A673 (cell line): ENCODE data around the gene PRKAR2B. TPM values are rescaled to one million over a fixed set of nuclear protein-coding genes. Genes with fewer than 3 reads are reported as not detected.

Source experiments
- BruUV-seq: library from RNA; stranded (reverse); fragments of 400-500 nt; replicated peaks from 2 replicates; lab custom pipeline; 2021; lab: Mats Ljungman, UMichigan
- CTCF ChIA-PET: fragments of 300-600 bp; sonication (Branson Sonifier 250); formaldehyde crosslinking; loops from one replicate; lab custom pipeline; 2022; ENCODE audit warnings: antibody characterized with exemption; lab: Charles Lee
- POLR2A ChIA-PET: fragments of 300-600 bp; sonication (Branson Sonifier 250); formaldehyde crosslinking; loops from one replicate; lab custom pipeline; 2022; ENCODE audit warnings: antibody characterized with exemption; ENCODE audit not compliant: low non-redundant PET; lab: Charles Lee
- DNase-seq: peaks from one replicate; pipeline ENCODE4 v3.0.0-alpha.2; 2015; ENCODE audit warnings: low spot score
- H3K27ac ChIP-seq: fragments of 200-600 bp; sonication (generic); 2 replicates; pipeline ENCODE4 v1.5.1; 2016; ENCODE audit warnings: mixed run types, low read depth, mild to moderate bottlenecking, mixed read lengths, antibody characterized with exemption, low read length; ENCODE audit not compliant: poor library complexity, severe bottlenecking
- H3K27me3 ChIP-seq: fragments of 200-600 bp; sonication (generic); replicated peaks from 2 replicates; pipeline ENCODE4 v1.6.1; 2017; ENCODE audit warnings: mixed run types, low read depth, mild to moderate bottlenecking, mixed read lengths, antibody characterized with exemption, low read length; ENCODE audit not compliant: insufficient read depth, poor library complexity
- H3K36me3 ChIP-seq: fragments of 200-600 bp; sonication (generic); 2 replicates; pipeline ENCODE4 v1.6.1; 2016; ENCODE audit warnings: mixed run types, mild to moderate bottlenecking, mixed read lengths, antibody characterized with exemption, low read length; ENCODE audit not compliant: insufficient read depth, poor library complexity, severe bottlenecking
- H3K4me1 ChIP-seq: fragments of 200-600 bp; sonication (generic); 2 replicates; pipeline ENCODE4 v1.6.1; 2017; ENCODE audit warnings: mixed run types, mild to moderate bottlenecking, mixed read lengths, antibody characterized with exemption, low read length; ENCODE audit not compliant: insufficient read depth, poor library complexity, severe bottlenecking
- H3K4me3 ChIP-seq: fragments of 200-600 bp; sonication (generic); 2 replicates; pipeline ENCODE4 v1.5.1; 2016; ENCODE audit warnings: low read depth, mixed run types, mild to moderate bottlenecking, mixed read lengths, low read length; ENCODE audit not compliant: poor library complexity, severe bottlenecking
- H3K9me3 ChIP-seq: fragments of 200-600 bp; sonication (generic); 2 replicates; pipeline ENCODE4 v1.6.1; 2016; ENCODE audit warnings: mixed run types, low read depth, mild to moderate bottlenecking, mixed read lengths, antibody characterized with exemption, low read length; ENCODE audit not compliant: poor library complexity, severe bottlenecking
- EZH2 ChIP-seq: fragments of 200-600 bp; sonication (generic); IDR thresholded peaks from 2 replicates; pipeline ENCODE4 v1.6.1; 2017; ENCODE audit warnings: borderline replicate concordance, low read depth, mild to moderate bottlenecking, mixed read lengths, antibody characterized with exemption, low read length; ENCODE audit not compliant: poor library complexity, severe bottlenecking
- intact Hi-C: fragments of 100-400 bp; cut with micrococcal nuclease; formaldehyde crosslinking; loops from one replicate; pipeline ENCODE4 v1.10.0; 2022; ENCODE audit not compliant: unreplicated experiment
- total RNA-seq: library from RNA; stranded (reverse); gene quantifications from 2 replicates; pipeline ENCODE4 v1.2.3, GENCODE V29; 2021
- TF ChIP-seq, protein P1 (sequence below): fragments of 300-800, 200-600 bp; sonication (generic); conservative IDR thresholded peaks from 2 replicates; pipeline ENCODE4 v1.5.1; 2017; ENCODE audit warnings: low read depth, mild to moderate bottlenecking, antibody characterized with exemption, low read length, moderate library complexity, mixed read lengths

Gene PRKAR2B
- total RNA-seq, 1 experiment from 2014 or later = 4.8 TPM

DNA sequence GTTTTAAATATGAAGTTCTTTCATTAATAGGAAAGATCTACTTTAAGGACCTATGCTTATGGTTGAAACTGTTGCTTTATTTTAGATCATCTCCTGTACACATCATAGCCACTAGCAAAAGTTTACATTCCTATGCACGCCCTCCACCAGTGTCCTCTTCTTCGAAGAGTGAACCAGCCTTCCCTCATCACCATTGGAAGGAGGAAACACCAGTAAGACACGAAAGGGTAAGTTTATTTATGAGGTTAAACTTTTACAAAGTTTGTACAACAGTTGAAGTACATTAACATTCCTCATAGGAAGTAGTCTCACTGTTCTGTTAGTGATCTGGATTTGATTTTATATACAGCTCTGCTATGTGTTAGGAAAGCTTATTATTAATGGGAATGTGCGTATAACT is 141.2 kb downstream of the PRKAR2B start:
- CTCF ChIA-PET = no interaction called here
- DNase-seq = no peak

DNA sequence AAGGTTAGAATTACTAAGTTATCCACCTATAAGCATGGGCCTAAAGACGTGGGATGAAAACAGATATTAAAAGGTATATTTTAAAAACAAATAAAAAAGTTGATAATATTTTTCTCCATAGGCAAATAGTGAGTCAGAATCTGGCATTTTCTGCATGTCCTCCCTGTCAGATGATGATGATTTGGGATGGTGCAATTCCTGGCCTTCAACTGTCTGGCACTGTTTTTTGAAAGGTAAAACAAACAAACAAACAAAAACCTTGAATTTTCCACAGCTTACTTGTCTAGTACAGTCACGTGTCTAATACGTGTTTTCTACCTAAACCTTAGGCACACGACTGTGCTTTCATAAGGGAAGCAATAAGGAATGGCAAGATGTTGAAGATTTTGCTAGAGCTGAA is 141.7 kb downstream of the PRKAR2B start:
- TF ChIP-seq EZH2 = no peak
- TF ChIP-seq, protein P1, sequence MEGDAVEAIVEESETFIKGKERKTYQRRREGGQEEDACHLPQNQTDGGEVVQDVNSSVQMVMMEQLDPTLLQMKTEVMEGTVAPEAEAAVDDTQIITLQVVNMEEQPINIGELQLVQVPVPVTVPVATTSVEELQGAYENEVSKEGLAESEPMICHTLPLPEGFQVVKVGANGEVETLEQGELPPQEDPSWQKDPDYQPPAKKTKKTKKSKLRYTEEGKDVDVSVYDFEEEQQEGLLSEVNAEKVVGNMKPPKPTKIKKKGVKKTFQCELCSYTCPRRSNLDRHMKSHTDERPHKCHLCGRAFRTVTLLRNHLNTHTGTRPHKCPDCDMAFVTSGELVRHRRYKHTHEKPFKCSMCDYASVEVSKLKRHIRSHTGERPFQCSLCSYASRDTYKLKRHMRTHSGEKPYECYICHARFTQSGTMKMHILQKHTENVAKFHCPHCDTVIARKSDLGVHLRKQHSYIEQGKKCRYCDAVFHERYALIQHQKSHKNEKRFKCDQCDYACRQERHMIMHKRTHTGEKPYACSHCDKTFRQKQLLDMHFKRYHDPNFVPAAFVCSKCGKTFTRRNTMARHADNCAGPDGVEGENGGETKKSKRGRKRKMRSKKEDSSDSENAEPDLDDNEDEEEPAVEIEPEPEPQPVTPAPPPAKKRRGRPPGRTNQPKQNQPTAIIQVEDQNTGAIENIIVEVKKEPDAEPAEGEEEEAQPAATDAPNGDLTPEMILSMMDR = no peak

More for the DNA sequence above, 141.2 kb downstream of the PRKAR2B start:
- POLR2A ChIA-PET = no interaction called here
- intact Hi-C loops = no loop called here
- H3K4me1 ChIP-seq = peaks cover 4% of the 10 kb centered on the region
- no peaks in the 10 kb centered on the region for H3K27me3 ChIP-seq
- H3K9me3 ChIP-seq = no peaks in the 10 kb centered on the region
- BruUV-seq = no TSS peak
- TF ChIP-seq, protein P1 = no peak
- TF ChIP-seq EZH2 = no peak
- no peak overlapping the region for H3K27ac ChIP-seq
- no peak overlapping the region for H3K4me3 ChIP-seq
- peaks cover 33% of the 10 kb centered on the region for H3K36me3 ChIP-seq

GRCh38 chr7:107187774-107188173 is 143.3 kb downstream of the PRKAR2B start:
- ChIA-PET CTCF (no interaction called here), POLR2A (no interaction called here)
- Histone ChIP-seq H3K27ac (no peak overlapping the region), H3K4me3 (no peak overlapping the region), H3K27me3 (no peaks in the 10 kb centered on the region), H3K36me3 (peaks cover 37% of the 10 kb centered on the region), H3K4me1 (no peaks in the 10 kb centered on the region), H3K9me3 (no peaks in the 10 kb centered on the region)
- intact Hi-C loops = no loop called here
- no peak for TF ChIP-seq EZH2
- TF ChIP-seq, protein P1 = no peak
- BruUV-seq = no TSS peak
- DNase-seq = no peak

More for the DNA sequence above, 141.7 kb downstream of the PRKAR2B start:
- Histone ChIP-seq H3K9me3 (no peaks in the 10 kb centered on the region), H3K4me1 (no peaks in the 10 kb centered on the region), H3K4me3 (no peak overlapping the region), H3K27ac (no peak overlapping the region), H3K27me3 (no peaks in the 10 kb centered on the region), H3K36me3 (peaks cover 37% of the 10 kb centered on the region)
- ChIA-PET CTCF (no interaction called here), POLR2A (no interaction called here)
- BruUV-seq = no TSS peak
- DNase-seq = no peak
- intact Hi-C loops = no loop called here
